ENCODE results near the gene RNF183. TPM values are rescaled to one million over a fixed set of nuclear protein-coding genes. Genes with fewer than 3 reads are reported as not detected.

The RNF183 gene
- total RNA-seq, 2 donors from 2014 or later, result not detected

GRCh38 chr9:113328045-113328782 lies 25.0 kb upstream of the RNF183 start:
- Histone ChIP-seq H3K9me3 (no peaks in the 10 kb centered on the region), H3K36me3 (replicated peaks in 1 of 2; ENCODE audit: insufficient read depth in 1 of 2, low read depth in 2 of 2) (no peaks in the 10 kb centered on the region), H3K27ac (no peak overlapping the region), H3K4me1 (no peaks in the 10 kb centered on the region), H3K4me3 (no peak overlapping the region), H3K27me3 (no peaks in the 10 kb centered on the region)
- DNase-seq, result no peak
- no peak for TF ChIP-seq CTCF (IDR thresholded peaks at IDR 0.05)
- TF ChIP-seq POLR2A (IDR thresholded peaks at IDR 0.05), result no peak
- ATAC-seq, result no peak
- intact Hi-C loops (cut with DNase I), result no loop called here
- 88 to 95% methylated on average over 3 of the region's 3 CpGs for WGBS, 2 donors

GRCh38 chr9:113326230-113326629 lies 23.1 kb upstream of the RNF183 start:
- Histone ChIP-seq H3K9me3 (no peaks in the 10 kb centered on the region), H3K36me3 (replicated peaks in 1 of 2; ENCODE audit: insufficient read depth in 1 of 2, low read depth in 2 of 2) (no peaks in the 10 kb centered on the region), H3K4me1 (no peaks in the 10 kb centered on the region), H3K27me3 (no peaks in the 10 kb centered on the region), H3K27ac (no peak overlapping the region), H3K4me3 (no peak overlapping the region)
- ATAC-seq (no peak), DNase-seq (no peak)
- 89 to 95% methylated on average over 4 of the region's 4 CpGs for WGBS, 2 donors
- intact Hi-C loops (cut with DNase I), result no loop called here
- TF ChIP-seq CTCF (IDR thresholded peaks at IDR 0.05) (no peak), POLR2A (IDR thresholded peaks at IDR 0.05) (no peak)

GRCh38 chr9:113322671-113323070 lies 19.5 kb upstream of the RNF183 start:
- no peak overlapping the region for H3K27ac ChIP-seq
- H3K9me3 ChIP-seq, result no peaks in the 10 kb centered on the region
- no peaks in the 10 kb centered on the region for H3K27me3 ChIP-seq
- 73 to 80% methylated on average over 6 of the region's 6 CpGs for WGBS, 2 donors
- no peak for TF ChIP-seq POLR2A (IDR thresholded peaks at IDR 0.05)
- peaks cover 0 to 1% of the 10 kb centered on the region in 2 donors for H3K36me3 ChIP-seq (replicated peaks in 1 of 2; ENCODE audit: insufficient read depth in 1 of 2, low read depth in 2 of 2)
- DNase-seq, result no peak
- intact Hi-C loops (cut with DNase I), result no loop called here
- ATAC-seq, result no peak
- H3K4me1 ChIP-seq, result no peaks in the 10 kb centered on the region
- H3K4me3 ChIP-seq, result no peak overlapping the region

- intact Hi-C loops (cut with DNase I), result no loop called here
- 87 to 95% methylated on average over 3 of the region's 3 CpGs for WGBS, 2 donors
- no peak for ATAC-seq
Measured at GRCh38 chr9:113320051-113320450, 16.9 kb upstream of the RNF183 start.

GRCh38 chr9:113319054-113319453 lies 15.9 kb upstream of the RNF183 start:
- H3K27me3 ChIP-seq, result no peaks in the 10 kb centered on the region
- H3K4me3 ChIP-seq, result no peak overlapping the region
- TF ChIP-seq CTCF (IDR thresholded peaks at IDR 0.05) (no peak), POLR2A (IDR thresholded peaks at IDR 0.05) (no peak)
- H3K9me3 ChIP-seq, result no peaks in the 10 kb centered on the region
- H3K4me1 ChIP-seq, result no peaks in the 10 kb centered on the region
- ATAC-seq (no peak), DNase-seq (no peak)
- intact Hi-C loops (cut with DNase I), result no loop called here
- H3K27ac ChIP-seq, result no peak overlapping the region
- H3K36me3 ChIP-seq (replicated peaks in 1 of 2; ENCODE audit: insufficient read depth in 1 of 2, low read depth in 2 of 2), result peaks cover 0 to 1% of the 10 kb centered on the region in 2 donors
- 87 to 94% methylated on average over 1 to 2 of the region's 2 CpGs for WGBS, 2 donors

More at GRCh38 chr9:113320051-113320450, 16.9 kb upstream of the RNF183 start:
- no peak overlapping the region for H3K4me3 ChIP-seq
- no peaks in the 10 kb centered on the region for H3K27me3 ChIP-seq
- no peaks in the 10 kb centered on the region for H3K9me3 ChIP-seq
- H3K4me1 ChIP-seq, result no peaks in the 10 kb centered on the region
- H3K36me3 ChIP-seq (replicated peaks in 1 of 2; ENCODE audit: insufficient read depth in 1 of 2, low read depth in 2 of 2), result peaks cover 0 to 1% of the 10 kb centered on the region in 2 donors
- H3K27ac ChIP-seq, result no peak overlapping the region
- DNase-seq, result no peak
- TF ChIP-seq CTCF (IDR thresholded peaks at IDR 0.05), result no peak
- no peak for TF ChIP-seq POLR2A (IDR thresholded peaks at IDR 0.05)

All from body of pancreas (tissue), 4 donors.